Adrenal gland (tissue), 5 donors: ENCODE results near the gene C12orf76.

Experiments
- CTCF ChIP-seq, 6 experiments: fragments of 450-650 bp in 4 of 6; fragments of 200-600 bp in 2 of 6; sonication (generic) in 1 of 6; IDR thresholded peaks; 1 replicate in 5 of 6; 2 replicates in 1 of 6; pipeline versions ENCODE4 v1.5.1 to v1.8.0; 2016 to 2021; ENCODE audit warnings: antibody characterized with exemption in 6 of 6, mild to moderate bottlenecking in 2 of 6, moderate library complexity in 1 of 6
- POLR2A ChIP-seq, 2 donors: fragments of 450-650 bp; IDR thresholded peaks; one replicate each; pipeline ENCODE4 v1.6.1; 2017; ENCODE audit warnings: antibody characterized with exemption in 2 of 2, mild to moderate bottlenecking in 2 of 2, moderate library complexity in 1 of 2
- donor health status: DM: no; HTN: no; CAD: no.

- TF ChIP-seq POLR2A (IDR thresholded peaks at IDR 0.05) (no peak), CTCF (IDR thresholded peaks at IDR 0.05) (no peak)
Observed at GRCh38 chr12:110002676-110003515, 45.4 kb downstream of the C12orf76 start.
